HUES6 (cell line): ENCODE measurements around the gene TRMT2A.

Source experiments
- H3K27ac ChIP-seq: 2 replicates; pipeline ENCODE4 v1.7.0; 2013; ENCODE audit warnings: low read depth, mild to moderate bottlenecking, low read length, inconsistent platforms
- H3K27me3 ChIP-seq: 2 replicates; pipeline ENCODE4 v1.6.1; 2013; ENCODE audit warnings: low read length; ENCODE audit not compliant: control insufficient read depth, insufficient read depth
- H3K36me3 ChIP-seq: 2 replicates; pipeline ENCODE4 v1.6.1; 2013; ENCODE audit warnings: low read length; ENCODE audit not compliant: control insufficient read depth, insufficient read depth
- H3K4me1 ChIP-seq: 2 replicates; pipeline ENCODE4 v1.6.1; 2013; ENCODE audit warnings: low read length; ENCODE audit not compliant: control insufficient read depth, insufficient read depth
- H3K4me3 ChIP-seq: 2 replicates; pipeline ENCODE4 v1.5.1; 2013; ENCODE audit warnings: low read depth, low read length
- H3K9ac ChIP-seq: one replicate; pipeline ENCODE4 v1.6.1; 2013; ENCODE audit warnings: mild to moderate bottlenecking, low read length
- H3K9me3 ChIP-seq: 2 replicates; pipeline ENCODE4 v1.6.1; 2013; ENCODE audit warnings: low read depth, low read length; ENCODE audit not compliant: control insufficient read depth, insufficient read depth

TRMT2A gene

DNA sequence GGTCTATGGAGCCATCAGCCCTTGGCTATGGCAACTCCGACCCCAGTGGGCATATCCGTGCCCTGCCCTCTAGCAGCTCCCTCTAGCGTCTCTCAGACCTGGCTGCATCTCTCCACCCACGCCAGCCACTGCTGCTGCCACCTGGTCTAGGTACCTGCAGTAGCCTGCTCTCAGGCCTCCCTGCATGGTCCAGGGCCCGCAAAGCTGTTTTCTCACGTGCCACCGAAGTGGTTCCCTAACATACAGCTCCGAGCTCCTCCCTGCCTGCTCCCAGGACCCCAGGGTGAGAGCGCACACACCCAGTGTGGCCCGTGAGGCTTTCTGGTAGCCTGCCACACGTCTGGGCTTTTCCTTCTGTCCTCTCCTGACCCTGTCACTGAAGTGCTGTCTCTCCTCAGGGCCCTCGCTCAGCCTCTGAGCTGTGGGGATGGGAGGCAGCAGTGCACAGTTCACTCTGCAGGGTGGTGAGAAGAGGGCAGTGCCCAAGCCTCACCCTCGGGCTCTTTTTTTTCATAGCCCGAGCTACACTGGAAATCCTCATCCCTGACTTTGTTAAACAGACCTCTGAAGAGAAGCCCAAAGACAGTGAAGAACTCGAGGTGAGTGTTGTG lies 22.7 kb downstream of the TRMT2A start:
- Histone ChIP-seq H3K27ac (no peak overlapping the region), H3K36me3 (peaks cover 97% of the 10 kb centered on the region)

DNA sequence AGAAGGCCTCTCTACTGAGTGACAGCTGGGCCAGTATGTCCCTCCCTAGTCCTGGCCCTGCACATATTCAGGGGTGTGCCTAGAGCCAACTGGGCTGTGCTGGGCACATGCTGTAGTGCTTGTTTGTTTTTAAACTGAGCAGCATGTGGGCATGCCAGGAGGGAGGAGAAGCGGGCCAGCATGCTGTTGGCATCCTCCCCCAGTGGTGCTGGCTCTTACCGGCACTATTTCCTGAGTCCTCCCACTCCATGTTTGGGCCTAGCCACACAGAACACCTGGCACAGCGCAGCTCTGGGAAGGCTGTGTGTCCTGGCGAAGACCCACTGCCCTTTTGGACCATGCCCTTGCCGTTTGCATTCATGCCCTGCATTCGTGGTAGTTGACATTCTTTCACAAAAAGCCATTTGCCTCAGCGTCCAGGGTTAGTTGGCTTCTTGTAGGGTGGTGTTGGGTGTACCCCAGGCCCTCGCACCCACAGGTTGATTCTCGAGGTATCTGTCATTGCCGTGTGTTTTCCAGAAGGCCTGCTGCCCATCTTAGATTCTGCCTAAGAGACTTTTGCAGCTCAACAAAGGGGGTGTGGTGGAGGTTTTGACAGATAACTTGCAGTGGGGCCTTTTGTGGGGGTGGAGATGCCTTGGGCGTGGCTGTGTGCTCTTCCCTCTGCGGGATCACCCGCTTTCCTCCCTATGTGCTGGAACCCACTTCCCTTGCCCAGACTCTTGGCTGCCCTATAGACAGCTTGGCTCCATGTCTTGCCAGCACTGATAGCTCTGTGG lies 23.4 kb downstream of the TRMT2A start:
- no peaks in the 10 kb centered on the region for H3K9me3 ChIP-seq
- no peak overlapping the region for H3K27ac ChIP-seq
- H3K4me1 ChIP-seq = no peaks in the 10 kb centered on the region
- H3K4me3 ChIP-seq = no peak overlapping the region
- H3K27me3 ChIP-seq = no peaks in the 10 kb centered on the region
- no peak overlapping the region for H3K9ac ChIP-seq
- peaks cover 97% of the 10 kb centered on the region for H3K36me3 ChIP-seq

More for the DNA sequence above, 22.7 kb downstream of the TRMT2A start:
- Histone ChIP-seq H3K9me3 (no peaks in the 10 kb centered on the region), H3K9ac (peak overlapping the region; percentile 6), H3K4me3 (no peak overlapping the region), H3K27me3 (no peaks in the 10 kb centered on the region), H3K4me1 (no peaks in the 10 kb centered on the region)

DNA sequence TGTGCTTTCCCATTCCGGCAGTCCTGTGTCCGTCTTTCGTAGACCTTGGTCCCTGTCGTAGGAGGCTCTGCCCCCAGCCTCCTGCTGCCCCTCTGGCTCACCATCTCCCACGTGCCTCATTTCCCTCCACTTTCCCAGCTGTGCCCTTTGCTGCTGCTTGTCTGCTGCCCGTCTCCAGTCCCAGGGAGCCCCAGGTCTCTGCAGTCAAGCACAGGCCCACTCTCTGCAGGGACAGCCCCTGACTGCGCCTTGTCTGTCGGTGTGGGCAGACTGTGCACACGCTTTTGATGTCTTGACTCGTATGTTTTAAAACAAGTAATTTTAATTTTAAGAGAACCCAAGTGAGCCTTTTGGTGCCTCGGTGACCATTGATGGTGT lies 24.6 kb downstream of the TRMT2A start:
- H3K36me3 ChIP-seq = peaks cover 98% of the 10 kb centered on the region
- H3K27me3 ChIP-seq = no peaks in the 10 kb centered on the region
- no peaks in the 10 kb centered on the region for H3K9me3 ChIP-seq
- no peaks in the 10 kb centered on the region for H3K4me1 ChIP-seq
- no peak overlapping the region for H3K27ac ChIP-seq
- no peak overlapping the region for H3K9ac ChIP-seq
- H3K4me3 ChIP-seq = no peak overlapping the region

DNA sequence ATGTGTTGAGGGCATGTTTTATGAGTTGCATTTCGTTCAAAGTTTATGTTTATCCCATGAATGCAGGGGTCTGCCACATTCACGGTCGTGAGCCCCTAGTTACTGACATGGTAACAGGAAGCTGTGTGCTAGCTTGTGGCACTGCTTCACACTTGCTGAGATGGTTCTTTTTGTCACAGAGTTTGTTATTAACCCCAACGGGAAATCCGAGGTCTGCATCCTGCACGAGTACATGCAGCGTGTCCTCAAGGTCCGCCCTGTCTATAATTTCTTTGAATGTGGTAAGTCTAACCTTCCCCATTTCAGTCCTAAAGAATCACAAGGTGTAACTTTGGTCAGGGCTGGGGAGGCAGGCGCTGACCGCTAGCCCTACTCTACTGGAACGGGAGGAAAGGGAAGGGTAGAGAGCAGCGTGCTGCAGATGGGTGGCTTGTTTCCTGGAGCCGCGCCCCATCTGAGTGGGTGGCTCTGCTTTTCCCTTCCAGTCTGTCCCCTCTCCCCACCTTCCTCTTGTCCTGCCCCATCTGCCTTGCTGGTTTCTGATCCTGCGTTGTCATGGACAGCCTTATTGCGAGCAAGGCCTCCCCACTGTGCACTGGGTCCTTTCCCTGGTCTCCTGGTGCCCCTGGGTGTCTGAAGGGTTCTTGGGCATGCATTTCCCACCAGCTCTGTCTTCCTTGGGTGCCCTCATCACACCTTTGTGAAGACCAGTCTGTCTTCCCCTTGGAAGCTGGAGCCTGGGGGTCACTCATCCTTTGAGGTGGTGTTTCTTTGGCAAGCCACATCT lies 25.1 kb downstream of the TRMT2A start:
- Histone ChIP-seq H3K27ac (no peak overlapping the region), H3K36me3 (peaks cover 98% of the 10 kb centered on the region), H3K9ac (no peak overlapping the region), H3K27me3 (no peaks in the 10 kb centered on the region), H3K4me1 (no peaks in the 10 kb centered on the region), H3K4me3 (no peak overlapping the region), H3K9me3 (no peaks in the 10 kb centered on the region)

DNA sequence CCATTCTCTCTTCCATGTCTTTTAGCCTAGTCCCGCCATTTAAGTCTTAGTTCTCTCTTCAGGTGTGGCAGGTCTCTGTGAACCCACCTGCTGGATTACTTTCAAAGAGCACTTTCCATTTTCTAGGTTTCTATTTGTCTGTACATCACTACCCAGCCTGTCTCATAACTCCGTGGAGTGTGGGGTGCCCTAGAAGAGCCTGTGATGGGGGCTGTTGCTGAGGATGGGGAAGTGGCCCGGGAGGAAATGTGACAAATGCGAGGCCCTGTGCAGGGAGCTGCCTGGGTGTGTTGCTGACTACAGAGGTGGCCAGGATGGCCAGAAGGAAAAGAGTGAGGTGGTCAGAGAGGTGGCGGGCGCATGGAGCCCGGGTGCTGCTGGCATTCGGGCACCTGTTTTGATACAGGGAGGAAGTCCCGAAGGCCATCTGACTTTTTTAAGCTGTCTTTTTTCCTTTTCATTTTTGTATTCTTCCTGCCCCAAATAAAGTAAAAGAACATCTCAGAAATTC lies 26.2 kb downstream of the TRMT2A start:
- Histone ChIP-seq H3K9me3 (no peaks in the 10 kb centered on the region), H3K9ac (no peak overlapping the region), H3K4me1 (no peaks in the 10 kb centered on the region), H3K4me3 (no peak overlapping the region), H3K36me3 (peaks cover 98% of the 10 kb centered on the region), H3K27ac (no peak overlapping the region), H3K27me3 (no peaks in the 10 kb centered on the region)

DNA sequence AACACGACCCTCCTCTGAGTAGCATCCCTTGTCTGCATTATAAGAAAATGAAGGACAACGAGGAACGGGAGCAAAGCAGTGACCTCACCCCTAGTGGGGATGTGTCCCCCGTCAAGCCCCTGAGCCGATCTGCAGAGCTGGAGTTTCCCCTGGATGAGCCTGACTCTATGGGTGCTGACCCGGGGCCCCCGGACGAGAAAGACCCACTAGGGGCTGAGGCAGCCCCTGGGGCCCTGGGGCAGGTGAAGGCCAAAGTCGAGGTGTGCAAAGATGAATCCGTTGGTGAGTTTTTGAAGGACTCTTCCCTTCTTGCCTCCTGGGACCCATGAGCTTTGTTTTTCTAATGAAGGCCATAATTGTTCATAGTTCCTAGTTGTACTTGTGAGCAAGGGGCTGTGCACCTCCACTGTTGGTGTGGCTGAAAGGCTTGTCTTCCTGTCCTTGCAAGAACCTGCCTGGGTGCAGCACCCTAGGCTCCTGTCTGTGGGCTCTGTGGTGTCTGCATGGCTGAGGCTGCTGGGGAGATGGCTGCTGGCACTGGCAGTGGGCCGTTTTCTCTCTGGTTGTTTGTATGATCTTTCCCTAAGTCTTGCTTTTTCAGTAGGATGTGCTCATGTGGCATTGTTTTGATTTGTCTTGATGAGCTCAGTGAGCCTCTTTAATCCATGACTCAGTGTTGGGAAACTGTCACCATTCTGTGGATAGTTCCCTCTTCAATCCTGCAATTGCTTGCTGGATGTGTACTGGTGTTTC lies 26.9 kb downstream of the TRMT2A start:
- H3K9ac ChIP-seq = no peak overlapping the region
- 0 out of 2 replicates have a peak, but pooled peaks cover under 1% of the 10 kb centered on the region for H3K4me1 ChIP-seq
- no peak overlapping the region for H3K4me3 ChIP-seq
- peaks cover 98% of the 10 kb centered on the region for H3K36me3 ChIP-seq
- no peaks in the 10 kb centered on the region for H3K27me3 ChIP-seq
- no peaks in the 10 kb centered on the region for H3K9me3 ChIP-seq
- H3K27ac ChIP-seq = no peak overlapping the region

DNA sequence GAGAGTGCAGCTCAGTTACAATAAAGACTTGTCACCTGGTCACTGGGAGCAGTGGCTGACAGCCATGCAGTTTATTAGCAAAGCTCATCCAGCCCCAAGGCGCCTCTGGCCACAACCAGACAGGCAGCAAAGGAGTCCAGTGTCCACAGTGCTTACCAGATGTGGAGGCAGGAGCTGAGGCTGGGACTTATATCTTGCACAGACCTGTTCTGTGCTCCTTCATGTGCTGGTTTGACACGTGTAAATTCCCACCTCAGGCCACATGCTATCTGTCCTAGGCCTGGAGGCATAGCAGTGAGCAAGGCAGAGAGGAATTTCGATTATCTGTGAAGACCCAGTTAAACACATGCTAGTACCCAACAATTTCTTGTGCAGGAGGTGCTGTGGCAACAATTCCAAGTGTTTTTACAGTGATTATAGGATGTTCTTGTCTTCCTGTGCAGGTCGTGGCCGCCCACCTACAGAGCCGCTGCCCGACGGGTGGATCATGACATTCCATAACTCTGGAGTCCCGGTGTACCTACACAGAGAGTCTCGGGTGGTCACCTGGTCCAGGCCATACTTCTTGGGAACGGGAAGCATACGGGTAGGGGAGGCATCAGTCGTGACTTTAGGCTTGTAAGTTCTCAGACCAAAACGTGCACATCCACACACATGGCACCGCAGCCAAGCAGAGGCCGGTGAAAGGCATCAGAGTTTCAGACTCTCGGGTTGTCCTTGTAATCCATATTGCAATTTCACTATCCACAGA lies 27.6 kb downstream of the TRMT2A start:
- Histone ChIP-seq H3K9me3 (no peaks in the 10 kb centered on the region), H3K27ac (no peak overlapping the region), H3K27me3 (no peaks in the 10 kb centered on the region), H3K36me3 (peaks cover 92% of the 10 kb centered on the region), H3K4me3 (no peak overlapping the region), H3K9ac (no peak overlapping the region), H3K4me1 (peaks cover 8% of the 10 kb centered on the region; the same call in 1 of the 2 replicates)

DNA sequence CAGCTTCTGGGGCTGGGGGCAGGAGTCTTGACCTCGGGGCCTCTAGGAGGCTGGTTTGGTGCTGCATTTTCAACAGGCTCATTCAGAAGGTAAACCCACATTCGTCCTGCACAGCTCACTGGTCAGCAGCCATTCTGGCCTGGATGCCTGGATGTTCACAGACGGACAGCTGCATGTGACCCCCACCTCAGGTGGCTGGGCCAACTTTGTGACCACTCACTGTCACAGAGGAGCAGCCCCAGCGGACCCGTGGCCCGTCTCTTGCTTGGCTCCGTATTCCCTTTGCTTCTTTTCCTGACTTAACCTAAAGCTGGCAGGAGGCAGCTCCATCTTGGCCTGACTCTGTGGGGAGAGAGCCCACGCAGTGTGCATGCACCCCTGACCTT lies 28.8 kb downstream of the TRMT2A start:
- Histone ChIP-seq H3K27me3 (no peaks in the 10 kb centered on the region), H3K36me3 (peaks cover 80% of the 10 kb centered on the region), H3K9me3 (no peaks in the 10 kb centered on the region), H3K9ac (no peak overlapping the region), H3K4me1 (peaks cover 19% of the 10 kb centered on the region), H3K4me3 (no peak overlapping the region), H3K27ac (no peak overlapping the region)

DNA sequence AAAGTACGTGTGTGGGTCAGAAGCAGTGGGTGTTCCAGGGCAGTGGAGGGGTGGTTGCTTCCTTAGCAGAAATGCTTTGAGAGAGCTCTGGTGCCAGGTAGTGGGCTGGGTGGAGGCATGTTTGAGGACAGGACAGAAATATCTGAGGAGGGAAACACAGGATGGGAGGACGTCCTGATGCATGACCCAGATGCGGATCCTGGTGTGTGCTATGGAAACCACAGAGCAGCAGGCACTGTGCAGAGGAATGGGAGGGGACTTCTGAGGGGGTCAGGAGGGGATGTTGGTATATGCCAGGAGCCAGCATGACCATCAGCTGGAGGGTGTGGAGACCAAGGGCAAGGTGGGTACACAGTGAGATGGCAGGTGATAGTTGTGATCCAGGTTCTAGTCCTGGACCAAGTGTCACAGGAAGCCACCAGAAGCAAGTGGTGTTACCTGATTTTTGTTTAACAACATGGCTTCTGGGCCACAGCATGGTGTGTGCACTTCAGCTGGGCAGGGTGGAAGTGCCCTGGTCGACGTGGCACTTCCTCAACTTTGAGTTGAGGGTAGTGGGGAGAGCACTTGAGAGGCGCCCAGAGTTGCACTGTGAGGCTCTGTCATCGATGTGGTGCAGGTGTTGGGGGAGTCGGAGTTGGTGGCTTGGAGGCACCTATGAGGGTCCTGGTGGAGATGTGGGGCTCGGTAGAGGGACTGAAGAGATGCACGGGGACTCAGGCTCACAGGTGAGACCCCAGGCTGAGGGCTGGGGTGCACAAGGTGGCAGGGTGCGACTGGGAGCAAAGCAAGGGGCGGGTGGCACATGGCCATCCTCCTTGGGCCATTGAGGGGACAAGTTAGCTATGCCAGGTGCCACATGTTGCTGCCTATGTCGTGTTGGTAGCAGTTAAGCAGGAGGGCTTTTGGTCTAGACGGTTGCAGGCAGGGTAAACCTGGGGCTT lies 29.4 kb downstream of the TRMT2A start:
- no peak overlapping the region for H3K9ac ChIP-seq
- peaks cover 26% of the 10 kb centered on the region for H3K4me1 ChIP-seq
- H3K9me3 ChIP-seq = no peaks in the 10 kb centered on the region
- no peak overlapping the region for H3K27ac ChIP-seq
- H3K4me3 ChIP-seq = no peak overlapping the region
- no peaks in the 10 kb centered on the region for H3K27me3 ChIP-seq
- peaks cover 77% of the 10 kb centered on the region for H3K36me3 ChIP-seq
